HepG2 (cell line): ENCODE measurements around the gene NAGS. TPM values are rescaled to one million over a fixed set of nuclear protein-coding genes. Genes with fewer than 3 reads are reported as not detected.

Source experiments
- ATAC-seq: fragments of 200-7000 bp; cut with Tn5 transposase; 3 replicates; pipeline ENCODE4 v1.9.1; 2020; ENCODE audit warnings: mild to moderate bottlenecking, moderate library complexity
- BruUV-seq: library from RNA; stranded (reverse); fragments of 400-500 nt; replicated peaks from 2 replicates; lab custom pipeline; 2021; lab: Mats Ljungman, UMichigan
- CTCF ChIA-PET: fragments of 300-600 bp; formaldehyde crosslinking; extraction: SDS; loops from one replicate; lab custom pipeline; 2021; ENCODE audit warnings: low total read pairs, inconsistent platforms, low intra/inter-chr PET ratio; lab: Yijun Ruan, JAX
- POLR2A ChIA-PET: fragments of 350-600 bp; sonication (Branson Sonifier 250); formaldehyde crosslinking; loops from one replicate; lab custom pipeline; 2020; ENCODE audit warnings: antibody characterized with exemption, inconsistent platforms; lab: Yijun Ruan, JAX
- DNase-seq: peaks from one replicate; pipeline ENCODE4 v3.0.0-alpha.2; 2015; ENCODE audit warnings: low spot score
- FAIRE-seq: peaks from 3 replicates; lab custom pipeline; 2011; peaks lifted over from hg19 to GRCh38; lab: Jason Lieb, UNC
- H2AFZ ChIP-seq: one replicate; pipeline ENCODE4 v1.6.1; 2011; ENCODE audit warnings: low read length, inconsistent platforms
- H3K27ac ChIP-seq: fragments of 300-600 bp; 3 replicates; pipeline ENCODE4 v1.8.0; 2011; ENCODE audit warnings: mixed run types, mild to moderate bottlenecking, mixed read lengths, low read length, inconsistent platforms; ENCODE audit not compliant: insufficient read depth; ENCODE audit errors: extremely low read length
- H3K27me3 ChIP-seq, 2 experiments: fragments of 200-600 bp in 1 of 2; 2 replicates in 1 of 2; 3 replicates in 1 of 2; pipeline versions ENCODE4 v1.6.0 to v1.8.0; 2011; ENCODE audit warnings: low read length in 2 of 2, mild to moderate bottlenecking in 2 of 2, moderate library complexity in 2 of 2, inconsistent platforms in 1 of 2; ENCODE audit not compliant: insufficient read depth in 2 of 2, control insufficient read depth in 1 of 2
- H3K36me3 ChIP-seq, 2 experiments: fragments of 200-600 bp in 1 of 2; replicated peaks in 1 of 2; 2 replicates in 1 of 2; 3 replicates in 1 of 2; pipeline versions ENCODE4 v1.5.1 to v1.8.0; 2011; ENCODE audit warnings: low read length in 2 of 2, inconsistent platforms in 1 of 2; ENCODE audit not compliant: insufficient read depth in 2 of 2, control insufficient read depth in 1 of 2
- H3K4me1 ChIP-seq: 2 replicates; pipeline ENCODE4 v1.5.1; 2012; ENCODE audit warnings: low read length, inconsistent platforms; ENCODE audit not compliant: insufficient read depth
- H3K4me2 ChIP-seq: 2 replicates; pipeline ENCODE4 v1.6.0; 2011; ENCODE audit warnings: low read depth, low read length, inconsistent platforms
- H3K4me3 ChIP-seq, 3 experiments: fragments of 200-600 bp in 1 of 3; sonication (generic), shearing (Covaris generic) in 1 of 3; replicated peaks in 1 of 3; 2 replicates each; pipeline ENCODE4 v1.5.1; 2011 to 2016; ENCODE audit warnings: low read length in 3 of 3, inconsistent platforms in 2 of 3, low read depth in 2 of 3, mild to moderate bottlenecking in 2 of 3, control low read depth in 1 of 3, mixed read lengths in 1 of 3; ENCODE audit not compliant: insufficient read depth in 1 of 3
- H3K79me2 ChIP-seq: one replicate; pipeline ENCODE4 v1.6.1; 2011; ENCODE audit warnings: low read length, inconsistent platforms; ENCODE audit not compliant: insufficient read depth
- H3K9ac ChIP-seq: 2 replicates; pipeline ENCODE4 v1.6.0; 2011; ENCODE audit warnings: mild to moderate bottlenecking, low read depth, low read length, inconsistent platforms; ENCODE audit not compliant: insufficient read depth
- H3K9me3 ChIP-seq: 2 replicates; pipeline ENCODE4 v1.5.1; 2012; ENCODE audit warnings: mild to moderate bottlenecking, low read length
- H4K20me1 ChIP-seq: 2 replicates; pipeline ENCODE4 v1.6.0; 2011; ENCODE audit warnings: inconsistent platforms, mild to moderate bottlenecking, low read length, moderate library complexity; ENCODE audit not compliant: insufficient read depth
- BCLAF1 ChIP-seq: fragments of 450-650 bp; IDR thresholded peaks from 2 replicates; pipeline ENCODE4 v1.6.1; 2017; ENCODE audit warnings: mild to moderate bottlenecking
- DMAP1 ChIP-seq: IDR thresholded peaks from 2 replicates; pipeline ENCODE4 v1.6.1; 2016
- GABPA ChIP-seq, 2 experiments: IDR thresholded peaks; 2 replicates each; pipeline ENCODE4 v1.6.1; 2011 to 2016; ENCODE audit warnings: low read depth in 2 of 2, low read length in 1 of 2, missing biosample characterization in 1 of 2, missing genetic modification characterization in 1 of 2
- GLI4 ChIP-seq: sonication (generic); formaldehyde crosslinking; IDR thresholded peaks from 2 replicates; pipeline ENCODE4 v1.5.1; 2020; ENCODE audit warnings: missing genetic modification reagents, mild to moderate bottlenecking, moderate library complexity, borderline replicate concordance
- HHEX ChIP-seq: IDR thresholded peaks from 2 replicates; pipeline ENCODE4 v1.6.1; 2016; ENCODE audit warnings: control low read depth
- POLR2AphosphoS5 ChIP-seq: IDR thresholded peaks from 2 replicates; pipeline ENCODE4 v1.6.1; 2012; ENCODE audit warnings: low read depth, low read length
- THAP11 ChIP-seq: IDR thresholded peaks from 2 replicates; pipeline ENCODE4 v1.6.1; 2016; ENCODE audit warnings: missing biosample characterization, missing genetic modification reagents
- ZNF143 ChIP-seq: sonication (generic); formaldehyde crosslinking; IDR thresholded peaks from 2 replicates; pipeline ENCODE4 v1.4.0; 2020; ENCODE audit warnings: missing genetic modification reagents
- ZNF205 ChIP-seq: IDR thresholded peaks from 2 replicates; pipeline ENCODE4 v1.6.1; 2018; ENCODE audit warnings: missing biosample characterization, missing genetic modification reagents
- ZNF260 ChIP-seq: sonication (generic); formaldehyde crosslinking; IDR thresholded peaks from 2 replicates; pipeline ENCODE4 v1.4.0; 2020; ENCODE audit warnings: missing genetic modification reagents, low read depth, mild to moderate bottlenecking, borderline replicate concordance
- WGBS: methylation state at CpG from one replicate; pipeline ENCODE4 v1.1.6; 2017; ENCODE audit warnings: low lambda C conversion rate; 5-methylcytosine and 5-hydroxymethylcytosine counted together
- in situ Hi-C: cut with HindIII; loops from 2 replicates; pipeline ENCODE4 v1.10.0; 2017; ENCODE audit warnings: low pct_unique_long_range_greater_than_20kb; ENCODE audit not compliant: extremely low pct_ligation_motif_present
- intact Hi-C: fragments of 100-400 bp; cut with micrococcal nuclease; formaldehyde crosslinking; loops from one replicate; pipeline ENCODE4 v1.10.0; 2022; ENCODE audit not compliant: unreplicated experiment
- polyA plus RNA-seq, 8 experiments: library from polyadenylated mRNA; depleted of rRNA in 3 of 8; stranded (reverse) in 7 of 8; unstranded in 1 of 8; fragments of >200 nt; fragmentation: Illumina TruSeq in 4 of 8; extraction: Trizol in 4 of 8; gene quantifications; 2 replicates each; pipeline versions ENCODE4 v1.2.1 to v1.2.3, GENCODE V29; 2011 to 2016; ENCODE audit warnings: low read depth in 4 of 8, missing spikeins in 1 of 8, mixed read lengths in 1 of 8; ENCODE audit not compliant: insufficient read depth in 1 of 8
- total RNA-seq, 5 experiments: library from RNA; depleted of rRNA; stranded (reverse); fragments of >200 nt; fragmentation: Illumina TruSeq; extraction: Trizol; gene quantifications; 2 replicates each; pipeline ENCODE4 v1.2.3, GENCODE V29; 2016; ENCODE audit warnings: low read depth in 1 of 5
- TF ChIP-seq, protein P1 (sequence below): sonication (generic); formaldehyde crosslinking; IDR thresholded peaks from 2 replicates; pipeline ENCODE4 v1.8.0; 2023; ENCODE audit warnings: mild to moderate bottlenecking, missing genetic modification reagents
- TF ChIP-seq, protein P2 (sequence below): sonication (generic); formaldehyde crosslinking; IDR thresholded peaks from 2 replicates; pipeline ENCODE4 v1.8.1; 2023; ENCODE audit warnings: mild to moderate bottlenecking, missing genetic modification reagents
- TF ChIP-seq, protein P3 (sequence below): sonication (generic); formaldehyde crosslinking; IDR thresholded peaks from 2 replicates; pipeline ENCODE4 v1.9.0; 2021; ENCODE audit warnings: mild to moderate bottlenecking, missing genetic modification reagents

Gene NAGS
- total and polyA plus RNA-seq, 2 of the 13 experiments (the other 11 are each of a cell fraction or from before 2014, with no cell fraction given): 4.3 to 5.1 TPM

DNA sequence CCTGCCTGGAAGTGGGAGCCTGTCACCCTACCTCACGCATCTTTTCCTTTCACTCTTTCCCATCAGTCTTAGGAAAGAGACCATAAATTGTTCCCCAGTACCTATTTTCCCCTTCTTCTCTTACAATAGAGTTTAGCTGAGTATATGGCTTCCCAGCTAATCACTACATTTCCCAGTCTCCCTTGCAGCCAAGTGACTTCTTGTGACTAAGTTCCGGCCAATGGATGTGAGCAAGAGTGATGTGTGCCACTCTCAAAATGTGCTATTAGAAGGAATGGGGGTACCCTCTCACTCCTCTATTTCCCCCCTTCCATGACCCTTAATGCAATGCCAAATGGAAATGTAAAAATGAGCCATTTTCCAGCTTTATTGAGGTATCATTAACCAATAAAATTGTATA lies 42.5 kb upstream of the NAGS start:
- in situ Hi-C loops (no loop called here), intact Hi-C loops (no loop called here)
- H3K79me2 ChIP-seq: no peaks in the 10 kb centered on the region
- H3K9me3 ChIP-seq: no peaks in the 10 kb centered on the region
- H2AFZ ChIP-seq: no peak overlapping the region
- POLR2A ChIA-PET: no interaction called here
- 30% methylated on average over 2 of the region's 2 CpGs for WGBS
- no peak for FAIRE-seq
- no peak overlapping the region for H3K4me3 ChIP-seq
- CTCF ChIA-PET: no interaction called here
- no peak overlapping the region for H3K4me2 ChIP-seq
- no peaks in the 10 kb centered on the region for H3K36me3 ChIP-seq
- BruUV-seq: no TSS peak
- H3K27ac ChIP-seq: no peak overlapping the region
- no peak overlapping the region for H3K9ac ChIP-seq
- H3K27me3 ChIP-seq: peaks cover 5 to 61% of the 10 kb centered on the region in 2 experiments
- no peaks in the 10 kb centered on the region for H4K20me1 ChIP-seq
- H3K4me1 ChIP-seq: peaks cover 13% of the 10 kb centered on the region
- DNase-seq: no peak
- no peak for ATAC-seq
- TF ChIP-seq, protein P1, sequence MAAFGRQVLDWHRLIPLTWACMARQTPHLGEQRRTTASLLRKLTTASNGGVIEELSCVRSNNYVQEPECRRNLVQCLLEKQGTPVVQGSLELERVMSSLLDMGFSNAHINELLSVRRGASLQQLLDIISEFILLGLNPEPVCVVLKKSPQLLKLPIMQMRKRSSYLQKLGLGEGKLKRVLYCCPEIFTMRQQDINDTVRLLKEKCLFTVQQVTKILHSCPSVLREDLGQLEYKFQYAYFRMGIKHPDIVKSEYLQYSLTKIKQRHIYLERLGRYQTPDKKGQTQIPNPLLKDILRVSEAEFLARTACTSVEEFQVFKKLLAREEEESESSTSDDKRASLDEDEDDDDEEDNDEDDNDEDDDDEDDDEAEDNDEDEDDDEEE (CRISPR knock-in tag): no peak
- TF ChIP-seq BCLAF1 (no peak), GLI4 (CRISPR knock-in tag) (no peak), ZNF143 (peak; percentile 55; the same call in 1 of the 2 replicates), HHEX (no peak), DMAP1 (CRISPR knock-in tag) (no peak), THAP11 (CRISPR knock-in tag) (peak; percentile 72), POLR2AphosphoS5 (no peak), GABPA (IDR thresholded peaks at IDR 0.05; ENCODE audit: low read depth, low read length) (no peak), GABPA (CRISPR knock-in tag; IDR thresholded peaks at IDR 0.05; ENCODE audit: low read depth) (peak; percentile 70), ZNF260 (CRISPR knock-in tag) (no peak), ZNF205 (CRISPR knock-in tag) (no peak)
- TF ChIP-seq, protein P2, sequence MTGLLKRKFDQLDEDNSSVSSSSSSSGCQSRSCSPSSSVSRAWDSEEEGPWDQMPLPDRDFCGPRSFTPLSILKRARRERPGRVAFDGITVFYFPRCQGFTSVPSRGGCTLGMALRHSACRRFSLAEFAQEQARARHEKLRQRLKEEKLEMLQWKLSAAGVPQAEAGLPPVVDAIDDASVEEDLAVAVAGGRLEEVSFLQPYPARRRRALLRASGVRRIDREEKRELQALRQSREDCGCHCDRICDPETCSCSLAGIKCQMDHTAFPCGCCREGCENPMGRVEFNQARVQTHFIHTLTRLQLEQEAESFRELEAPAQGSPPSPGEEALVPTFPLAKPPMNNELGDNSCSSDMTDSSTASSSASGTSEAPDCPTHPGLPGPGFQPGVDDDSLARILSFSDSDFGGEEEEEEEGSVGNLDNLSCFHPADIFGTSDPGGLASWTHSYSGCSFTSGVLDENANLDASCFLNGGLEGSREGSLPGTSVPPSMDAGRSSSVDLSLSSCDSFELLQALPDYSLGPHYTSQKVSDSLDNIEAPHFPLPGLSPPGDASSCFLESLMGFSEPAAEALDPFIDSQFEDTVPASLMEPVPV (CRISPR knock-in tag): no peak
- TF ChIP-seq, protein P3, sequence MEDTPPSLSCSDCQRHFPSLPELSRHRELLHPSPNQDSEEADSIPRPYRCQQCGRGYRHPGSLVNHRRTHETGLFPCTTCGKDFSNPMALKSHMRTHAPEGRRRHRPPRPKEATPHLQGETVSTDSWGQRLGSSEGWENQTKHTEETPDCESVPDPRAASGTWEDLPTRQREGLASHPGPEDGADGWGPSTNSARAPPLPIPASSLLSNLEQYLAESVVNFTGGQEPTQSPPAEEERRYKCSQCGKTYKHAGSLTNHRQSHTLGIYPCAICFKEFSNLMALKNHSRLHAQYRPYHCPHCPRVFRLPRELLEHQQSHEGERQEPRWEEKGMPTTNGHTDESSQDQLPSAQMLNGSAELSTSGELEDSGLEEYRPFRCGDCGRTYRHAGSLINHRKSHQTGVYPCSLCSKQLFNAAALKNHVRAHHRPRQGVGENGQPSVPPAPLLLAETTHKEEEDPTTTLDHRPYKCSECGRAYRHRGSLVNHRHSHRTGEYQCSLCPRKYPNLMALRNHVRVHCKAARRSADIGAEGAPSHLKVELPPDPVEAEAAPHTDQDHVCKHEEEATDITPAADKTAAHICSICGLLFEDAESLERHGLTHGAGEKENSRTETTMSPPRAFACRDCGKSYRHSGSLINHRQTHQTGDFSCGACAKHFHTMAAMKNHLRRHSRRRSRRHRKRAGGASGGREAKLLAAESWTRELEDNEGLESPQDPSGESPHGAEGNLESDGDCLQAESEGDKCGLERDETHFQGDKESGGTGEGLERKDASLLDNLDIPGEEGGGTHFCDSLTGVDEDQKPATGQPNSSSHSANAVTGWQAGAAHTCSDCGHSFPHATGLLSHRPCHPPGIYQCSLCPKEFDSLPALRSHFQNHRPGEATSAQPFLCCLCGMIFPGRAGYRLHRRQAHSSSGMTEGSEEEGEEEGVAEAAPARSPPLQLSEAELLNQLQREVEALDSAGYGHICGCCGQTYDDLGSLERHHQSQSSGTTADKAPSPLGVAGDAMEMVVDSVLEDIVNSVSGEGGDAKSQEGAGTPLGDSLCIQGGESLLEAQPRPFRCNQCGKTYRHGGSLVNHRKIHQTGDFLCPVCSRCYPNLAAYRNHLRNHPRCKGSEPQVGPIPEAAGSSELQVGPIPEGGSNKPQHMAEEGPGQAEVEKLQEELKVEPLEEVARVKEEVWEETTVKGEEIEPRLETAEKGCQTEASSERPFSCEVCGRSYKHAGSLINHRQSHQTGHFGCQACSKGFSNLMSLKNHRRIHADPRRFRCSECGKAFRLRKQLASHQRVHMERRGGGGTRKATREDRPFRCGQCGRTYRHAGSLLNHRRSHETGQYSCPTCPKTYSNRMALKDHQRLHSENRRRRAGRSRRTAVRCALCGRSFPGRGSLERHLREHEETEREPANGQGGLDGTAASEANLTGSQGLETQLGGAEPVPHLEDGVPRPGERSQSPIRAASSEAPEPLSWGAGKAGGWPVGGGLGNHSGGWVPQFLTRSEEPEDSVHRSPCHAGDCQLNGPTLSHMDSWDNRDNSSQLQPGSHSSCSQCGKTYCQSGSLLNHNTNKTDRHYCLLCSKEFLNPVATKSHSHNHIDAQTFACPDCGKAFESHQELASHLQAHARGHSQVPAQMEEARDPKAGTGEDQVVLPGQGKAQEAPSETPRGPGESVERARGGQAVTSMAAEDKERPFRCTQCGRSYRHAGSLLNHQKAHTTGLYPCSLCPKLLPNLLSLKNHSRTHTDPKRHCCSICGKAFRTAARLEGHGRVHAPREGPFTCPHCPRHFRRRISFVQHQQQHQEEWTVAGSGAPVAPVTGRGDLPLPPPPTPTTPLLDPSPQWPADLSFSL: no peak
